ENCODE data around the gene ANKRD27.
"Not testable (repeated sequence)": the region's sequence is repeated elsewhere in the genome, so short reads cannot be mapped to it uniquely, and the experiment has no call there.

The ANKRD27 gene

GRCh38 chr19:32598022-32598421, 77.0 kb downstream of the ANKRD27 start:
- no peak for DNase-seq

GRCh38 chr19:32595491-32595890, 79.5 kb downstream of the ANKRD27 start:
- DNase-seq, result no peak

- DNase-seq, result no peak
These were observed 81.0 kb downstream of the ANKRD27 start for GRCh38 chr19:32594021-32594420.

GRCh38 chr19:32587747-32588504, 87.1 kb downstream of the ANKRD27 start:
- not testable (repeated sequence) for DNase-seq

- DNase-seq, result no peak
These were observed 93.2 kb downstream of the ANKRD27 start for GRCh38 chr19:32581705-32582179.

GRCh38 chr19:32580901-32581704, 93.9 kb downstream of the ANKRD27 start, which contains the start of gene PDCD5:
Gene PDCD5 (plus strand): TSS chr19:32581190. CDS start chr19:32581262, 72 bp downstream.
- peak; percentile 94 for DNase-seq

GRCh38 chr19:32580353-32580900, 94.6 kb downstream of the ANKRD27 start:
- no peak for DNase-seq

- DNase-seq, result no peak
These were observed 98.2 kb downstream of the ANKRD27 start for GRCh38 chr19:32576790-32577189.

GRCh38 chr19:32573492-32573794, 101.5 kb downstream of the ANKRD27 start:
- DNase-seq, result no peak

GRCh38 chr19:32572700-32573491, 102.1 kb downstream of the ANKRD27 start:
- not testable (repeated sequence) for DNase-seq

- not testable (repeated sequence) for DNase-seq
These were observed 103.4 kb downstream of the ANKRD27 start for GRCh38 chr19:32571471-32572075.

GRCh38 chr19:32570081-32570785, 104.7 kb downstream of the ANKRD27 start:
- peak; percentile 25 for DNase-seq

GRCh38 chr19:32567486-32567885, 107.5 kb downstream of the ANKRD27 start:
- no peak for DNase-seq

GRCh38 chr19:32566246-32566830, 108.6 kb downstream of the ANKRD27 start:
- no peak for DNase-seq

- DNase-seq, result no peak
These were observed 111.2 kb downstream of the ANKRD27 start for GRCh38 chr19:32563761-32564160.

GRCh38 chr19:32558607-32559228, 116.3 kb downstream of the ANKRD27 start:
- no peak for DNase-seq

- DNase-seq, result no peak
These were observed 119.2 kb downstream of the ANKRD27 start for GRCh38 chr19:32555786-32556185.

GRCh38 chr19:32550666-32551065, 124.3 kb downstream of the ANKRD27 start:
- DNase-seq, result no peak

Measured in activated CD4-positive, alpha-beta T cell treated with anti-CD3 and anti-CD28 coated beads for 1 hour (primary cell).